ENCODE measurements around the gene VKORC1.
"Not testable (repeated sequence)": the region's sequence is repeated elsewhere in the genome, so short reads cannot be mapped to it uniquely, and the experiment has no call there.

VKORC1 gene

GRCh38 chr16:31114468-31114867 lies 19.9 kb upstream of the VKORC1 start:
- no peaks in the 10 kb centered on the region for H3K36me3 Mint-ChIP-seq
- H3K9me3 Mint-ChIP-seq (ENCODE audit: low read depth): no peaks in the 10 kb centered on the region
- no peaks in the 10 kb centered on the region for H3K27me3 Mint-ChIP-seq
- peak overlapping the region; percentile 7 for H3K27ac Mint-ChIP-seq
- H3K4me1 Mint-ChIP-seq (ENCODE audit: low read depth): peaks cover 23% of the 10 kb centered on the region
- no peak overlapping the region for H3K4me3 Mint-ChIP-seq

GRCh38 chr16:31113121-31114120 lies 18.8 kb upstream of the VKORC1 start:
- Mint-ChIP-seq H3K9me3 (ENCODE audit: low read depth) (no peaks in the 10 kb centered on the region), H3K27me3 (no peaks in the 10 kb centered on the region), H3K4me3 (no peak overlapping the region), H3K36me3 (no peaks in the 10 kb centered on the region), H3K4me1 (ENCODE audit: low read depth) (peaks cover 17% of the 10 kb centered on the region), H3K27ac (peak overlapping the region; percentile 58)

- H3K27me3 Mint-ChIP-seq: no peaks in the 10 kb centered on the region
- H3K27ac Mint-ChIP-seq: no peak overlapping the region
- H3K9me3 Mint-ChIP-seq (ENCODE audit: low read depth): no peaks in the 10 kb centered on the region
- H3K4me1 Mint-ChIP-seq (ENCODE audit: low read depth): peaks cover 16% of the 10 kb centered on the region
- H3K4me3 Mint-ChIP-seq: no peak overlapping the region
- H3K36me3 Mint-ChIP-seq: no peaks in the 10 kb centered on the region
Measured at GRCh38 chr16:31112711-31113110, 18.1 kb upstream of the VKORC1 start.

- Mint-ChIP-seq H3K9me3 (ENCODE audit: low read depth) (no peaks in the 10 kb centered on the region), H3K4me1 (ENCODE audit: low read depth) (peaks cover 20% of the 10 kb centered on the region), H3K36me3 (no peaks in the 10 kb centered on the region), H3K27me3 (no peaks in the 10 kb centered on the region), H3K4me3 (no peak overlapping the region), H3K27ac (no peak overlapping the region)
Measured at GRCh38 chr16:31111881-31112466, 17.4 kb upstream of the VKORC1 start.

GRCh38 chr16:31110106-31111034 lies 15.8 kb upstream of the VKORC1 start:
- H3K27me3 Mint-ChIP-seq: no peaks in the 10 kb centered on the region
- H3K4me3 Mint-ChIP-seq: peak overlapping the region; percentile 40
- no peak overlapping the region for H3K27ac Mint-ChIP-seq
- H3K4me1 Mint-ChIP-seq (ENCODE audit: low read depth): peaks cover 20% of the 10 kb centered on the region
- H3K36me3 Mint-ChIP-seq: no peaks in the 10 kb centered on the region
- no peaks in the 10 kb centered on the region for H3K9me3 Mint-ChIP-seq (ENCODE audit: low read depth)

- H3K36me3 Mint-ChIP-seq: no peaks in the 10 kb centered on the region
- no peaks in the 10 kb centered on the region for H3K27me3 Mint-ChIP-seq
- H3K27ac Mint-ChIP-seq: peak overlapping the region; percentile 76
- H3K4me3 Mint-ChIP-seq: peak overlapping the region; percentile 90
- H3K4me1 Mint-ChIP-seq (ENCODE audit: low read depth): peaks cover 20% of the 10 kb centered on the region
- no peaks in the 10 kb centered on the region for H3K9me3 Mint-ChIP-seq (ENCODE audit: low read depth)
Measured at GRCh38 chr16:31109622-31110021, 15.0 kb upstream of the VKORC1 start.

GRCh38 chr16:31108794-31109558 lies 14.4 kb upstream of the VKORC1 start:
- peak overlapping the region; percentile 22 for H3K27ac Mint-ChIP-seq
- peaks cover 20% of the 10 kb centered on the region for H3K4me1 Mint-ChIP-seq (ENCODE audit: low read depth)
- H3K4me3 Mint-ChIP-seq: peak overlapping the region; percentile 90
- H3K9me3 Mint-ChIP-seq (ENCODE audit: low read depth): no peaks in the 10 kb centered on the region
- no peaks in the 10 kb centered on the region for H3K36me3 Mint-ChIP-seq
- H3K27me3 Mint-ChIP-seq: no peaks in the 10 kb centered on the region

GRCh38 chr16:31108035-31108793 lies 13.6 kb upstream of the VKORC1 start, which contains the start of gene BCKDK:
Gene BCKDK (plus strand): TSS chr16:31108386. CDS start chr16:31109224, 838 bp downstream.
- peak within 1 kb of the TSS; percentile 90 for H3K4me3 Mint-ChIP-seq
- no peaks in the 10 kb centered on the region for H3K27me3 Mint-ChIP-seq
- H3K27ac Mint-ChIP-seq: peak within 1 kb of the TSS; percentile 93

GRCh38 chr16:31107465-31107867 lies 12.9 kb upstream of the VKORC1 start:
- Mint-ChIP-seq H3K27ac (peak overlapping the region; percentile 93), H3K4me3 (peak overlapping the region; percentile 88), H3K36me3 (no peaks in the 10 kb centered on the region), H3K4me1 (ENCODE audit: low read depth) (peaks cover 18% of the 10 kb centered on the region), H3K9me3 (ENCODE audit: low read depth) (no peaks in the 10 kb centered on the region), H3K27me3 (no peaks in the 10 kb centered on the region)

More at GRCh38 chr16:31108035-31108793, 13.6 kb upstream of the VKORC1 start, which contains the start of gene BCKDK:
- peaks cover 18% of the 10 kb centered on the region for H3K4me1 Mint-ChIP-seq (ENCODE audit: low read depth)
- H3K36me3 Mint-ChIP-seq: no peaks in the 10 kb centered on the region
- no peaks in the 10 kb centered on the region for H3K9me3 Mint-ChIP-seq (ENCODE audit: low read depth)

GRCh38 chr16:31106509-31107464 lies 12.2 kb upstream of the VKORC1 start:
- H3K4me1 Mint-ChIP-seq (ENCODE audit: low read depth): peaks cover 18% of the 10 kb centered on the region
- H3K27me3 Mint-ChIP-seq: no peaks in the 10 kb centered on the region
- H3K27ac Mint-ChIP-seq: no peak overlapping the region
- peak overlapping the region; percentile 88 for H3K4me3 Mint-ChIP-seq
- H3K36me3 Mint-ChIP-seq: no peaks in the 10 kb centered on the region
- no peaks in the 10 kb centered on the region for H3K9me3 Mint-ChIP-seq (ENCODE audit: low read depth)

- Mint-ChIP-seq H3K27ac (peak overlapping the region; percentile 16), H3K4me3 (peak overlapping the region; percentile 42), H3K27me3 (no peaks in the 10 kb centered on the region)
Measured at GRCh38 chr16:31105677-31106213, 11.1 kb upstream of the VKORC1 start.

GRCh38 chr16:31100876-31101641 lies 6.5 kb upstream of the VKORC1 start:
- not testable (repeated sequence) for H3K9me3 Mint-ChIP-seq (ENCODE audit: low read depth); H3K27ac Mint-ChIP-seq; H3K36me3 Mint-ChIP-seq; H3K27me3 Mint-ChIP-seq; H3K4me3 Mint-ChIP-seq; H3K4me1 Mint-ChIP-seq (ENCODE audit: low read depth)

More at GRCh38 chr16:31105677-31106213, 11.1 kb upstream of the VKORC1 start:
- no peaks in the 10 kb centered on the region for H3K9me3 Mint-ChIP-seq (ENCODE audit: low read depth)
- no peaks in the 10 kb centered on the region for H3K36me3 Mint-ChIP-seq
- H3K4me1 Mint-ChIP-seq (ENCODE audit: low read depth): peaks cover 18% of the 10 kb centered on the region

Measured in activated naive CD8-positive, alpha-beta T cell (primary cell).